Melanocyte of skin (primary cell): Measurements from ENCODE around the gene PLA2G4A. TPM values are rescaled to one million over a fixed set of nuclear protein-coding genes. Genes with fewer than 3 reads are reported as not detected.

Experiments used
- total RNA-seq, 2 donors: library from RNA; depleted of rRNA; stranded (reverse); fragments of >200 nt; gene quantifications; 2 replicates each; pipeline ENCODE4 v1.2.3, GENCODE V29; 2012

The PLA2G4A gene
- total RNA-seq: 10 to 100 TPM; 28.9 to 34.6 TPM

DNA sequence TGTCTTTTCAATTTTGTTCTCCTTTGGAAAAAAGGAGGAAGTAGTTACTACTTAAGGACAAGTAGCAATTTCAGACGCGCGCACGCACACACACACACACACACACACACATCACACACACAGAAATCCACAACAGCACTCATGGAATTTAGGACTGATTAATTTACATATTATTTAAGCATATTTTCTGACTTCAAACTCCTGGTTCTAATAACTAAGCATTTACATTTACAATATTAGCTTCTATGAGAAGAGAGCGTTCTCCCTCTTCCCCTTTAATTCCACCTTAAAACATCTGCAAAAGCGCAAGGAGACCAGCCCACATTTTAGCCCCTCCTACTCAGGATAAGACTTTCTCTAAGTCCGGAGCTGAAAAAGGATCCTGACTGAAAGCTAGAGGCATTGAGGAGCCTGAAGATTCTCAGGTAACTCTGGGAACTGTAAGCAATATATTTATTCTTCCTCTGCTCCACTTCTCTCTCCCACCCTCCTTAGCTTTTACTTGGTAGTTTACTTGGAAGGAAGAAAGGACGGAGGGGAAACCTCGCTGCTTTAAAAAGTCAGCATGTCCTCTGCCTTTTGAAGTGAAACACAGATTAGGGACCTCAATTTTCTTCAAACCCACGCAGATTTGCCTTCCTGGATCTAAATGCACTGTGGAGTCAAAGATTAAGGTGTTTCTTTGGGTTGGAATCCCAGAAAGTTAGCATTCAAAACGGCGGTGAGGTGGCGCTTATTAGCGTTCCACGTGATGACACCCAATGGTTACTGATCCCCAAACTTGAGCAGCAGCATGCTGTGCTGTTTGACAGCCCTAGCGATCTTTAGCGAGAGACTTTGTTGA lies at the start of gene PLA2G4A:
TSS of gene PLA2G4A (plus strand) at position 339 of the 844 bp plus-strand sequence. CDS start 25,406 bp downstream, outside the sequence.

Other genes starting within 250 kb of the PLA2G4A start
- 10 to 100 TPM in 1 of 2 donors, 1 to 10 TPM in 1; 2.0 to 15.5 TPM for gene PTGS2, start 148.5 kb upstream of the PLA2G4A start, total RNA-seq